Adrenal gland (tissue), 12 donors: Measurements from ENCODE around the gene FAM83B. TPM values are rescaled to one million over a fixed set of nuclear protein-coding genes. Genes with fewer than 3 reads are reported as not detected.

ENCODE experiments used
- DNase-seq, 7 donors: peaks; one replicate each; pipeline ENCODE4 v3.0.0-alpha.2; 2019 to 2020
- H3K27ac ChIP-seq, 5 donors: fragments of 200-600 bp; sonication (generic) in 4 of 5; 1 replicate in 3 of 5; 2 replicates in 2 of 5; pipeline versions ENCODE4 v1.5.1 to v1.8.0; 2016 to 2020; ENCODE audit warnings: mild to moderate bottlenecking in 1 of 5
- H3K27me3 ChIP-seq: fragments of 200-600 bp; 2 replicates; pipeline ENCODE4 v1.8.0; 2021
- H3K36me3 ChIP-seq, 2 donors: fragments of 200-600 bp; replicated peaks in 1 of 2; 1 replicate in 1 of 2; 2 replicates in 1 of 2; pipeline versions ENCODE4 v1.5.1 to v1.8.0; 2018 to 2022
- H3K4me1 ChIP-seq, 2 donors: fragments of 200-600 bp; replicated peaks in 1 of 2; 1 replicate in 1 of 2; 2 replicates in 1 of 2; pipeline versions ENCODE4 v1.5.1 to v1.8.0; 2018 to 2021
- H3K4me3 ChIP-seq, 4 donors: fragments of 200-600 bp; sonication (generic) in 3 of 4; one replicate each; pipeline ENCODE4 v1.5.1; 2016 to 2018
- H3K9me3 ChIP-seq, 3 donors: fragments of 200-600 bp; sonication (generic) in 1 of 3; replicated peaks in 1 of 3; 1 replicate in 2 of 3; 2 replicates in 1 of 3; pipeline versions ENCODE4 v1.5.1 to v1.8.0; 2016 to 2021
- POLR2A ChIP-seq, 2 donors: fragments of 450-650 bp; IDR thresholded peaks; one replicate each; pipeline ENCODE4 v1.6.1; 2017; ENCODE audit warnings: antibody characterized with exemption in 2 of 2, mild to moderate bottlenecking in 2 of 2, moderate library complexity in 1 of 2
- WGBS, 4 donors: extraction: QIAGEN DNeasy Blood & Tissue Kit in 2 of 4; methylation state at CpG; one replicate each; pipeline versions ENCODE4 v1.1.5 to v1.1.7; 2013 to 2017; 5-methylcytosine and 5-hydroxymethylcytosine counted together
- intact Hi-C, 2 donors: fragments of 100-400 bp; cut with DNase I; formaldehyde crosslinking; loops; one replicate each; pipeline versions ENCODE4 v1.14.1 to v1.15.0; 2022 to 2023
- polyA plus RNA-seq, 3 donors: library from polyadenylated mRNA; stranded (reverse); fragments of 200-250 nt in 2 of 3; fragments of 350-450 nt in 1 of 3; fragmentation: Illumina TruSeq in 1 of 3; extraction: RNeasy Lipid Tissue Mini Kit (QIAGEN cat#74804) in 1 of 3; gene quantifications; one replicate each; pipeline ENCODE4 v1.2.3, GENCODE V29; 2013 to 2014
- total RNA-seq, 9 donors: library from RNA; depleted of rRNA in 4 of 9; stranded (reverse); fragments of >200 nt in 4 of 9; fragments of 120-200 nt in 1 of 9; fragmentation: NEBNext Ultra II Directional in 1 of 9; extraction: Animal tissue kit (Norgen Biotek cat#: 25700) in 1 of 9; gene quantifications; one replicate each; pipeline versions ENCODE4 v1.1.0 to v1.2.4, GENCODE V29; 2013 to 2023
- TF ChIP-seq, protein P1 (sequence below), 6 experiments: fragments of 450-650 bp in 4 of 6; fragments of 200-600 bp in 2 of 6; sonication (generic) in 1 of 6; IDR thresholded peaks; 1 replicate in 5 of 6; 2 replicates in 1 of 6; pipeline versions ENCODE4 v1.5.1 to v1.8.0; 2016 to 2021; ENCODE audit warnings: antibody characterized with exemption in 6 of 6, mild to moderate bottlenecking in 2 of 6, moderate library complexity in 1 of 6
- donor health status: healthy with polysubstance abuse.
- donor health status: Bipolar disorder and iron deficiency.
- donor health status: DM: yes; HTN: yes; CAD: no.
- donor health status: DM: no; HTN: no; CAD: no.
- donor health status: DM: no; HTN: no; CAD: no.
- donor health status: DM: yes; HTN: yes; CAD: no.

FAM83B gene
- total and polyA plus RNA-seq, 12 donors, result not detected

DNA sequence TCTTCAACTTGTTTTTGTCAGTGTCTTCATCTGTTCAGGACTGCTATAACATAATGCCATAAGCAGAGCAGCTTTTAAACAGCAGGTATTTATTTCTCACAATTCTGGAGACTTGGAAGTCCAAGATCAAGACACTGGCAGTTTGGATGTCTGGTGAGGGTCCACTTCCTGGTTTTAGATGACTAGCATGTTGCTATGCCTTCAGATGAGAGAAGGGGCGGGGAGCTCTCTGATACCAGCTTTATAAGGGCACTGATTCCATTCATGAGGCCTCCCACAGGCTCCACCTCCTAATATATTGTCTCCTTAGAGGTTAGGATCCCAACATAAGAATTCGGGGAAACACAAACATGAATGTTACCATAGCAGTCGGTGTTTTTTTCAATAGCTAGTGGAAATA lies 52.9 kb downstream of the FAM83B start:
- Histone ChIP-seq H3K4me1 (no peaks in the 10 kb centered on the region), H3K36me3 (no peaks in the 10 kb centered on the region), H3K27me3 (no peaks in the 10 kb centered on the region), H3K4me3 (no peak overlapping the region), H3K27ac (no peak overlapping the region), H3K9me3 (no peaks in the 10 kb centered on the region)
- no peak for DNase-seq
- TF ChIP-seq, protein P1, sequence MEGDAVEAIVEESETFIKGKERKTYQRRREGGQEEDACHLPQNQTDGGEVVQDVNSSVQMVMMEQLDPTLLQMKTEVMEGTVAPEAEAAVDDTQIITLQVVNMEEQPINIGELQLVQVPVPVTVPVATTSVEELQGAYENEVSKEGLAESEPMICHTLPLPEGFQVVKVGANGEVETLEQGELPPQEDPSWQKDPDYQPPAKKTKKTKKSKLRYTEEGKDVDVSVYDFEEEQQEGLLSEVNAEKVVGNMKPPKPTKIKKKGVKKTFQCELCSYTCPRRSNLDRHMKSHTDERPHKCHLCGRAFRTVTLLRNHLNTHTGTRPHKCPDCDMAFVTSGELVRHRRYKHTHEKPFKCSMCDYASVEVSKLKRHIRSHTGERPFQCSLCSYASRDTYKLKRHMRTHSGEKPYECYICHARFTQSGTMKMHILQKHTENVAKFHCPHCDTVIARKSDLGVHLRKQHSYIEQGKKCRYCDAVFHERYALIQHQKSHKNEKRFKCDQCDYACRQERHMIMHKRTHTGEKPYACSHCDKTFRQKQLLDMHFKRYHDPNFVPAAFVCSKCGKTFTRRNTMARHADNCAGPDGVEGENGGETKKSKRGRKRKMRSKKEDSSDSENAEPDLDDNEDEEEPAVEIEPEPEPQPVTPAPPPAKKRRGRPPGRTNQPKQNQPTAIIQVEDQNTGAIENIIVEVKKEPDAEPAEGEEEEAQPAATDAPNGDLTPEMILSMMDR (IDR thresholded peaks at IDR 0.05), result no peak
- no peak for TF ChIP-seq POLR2A (IDR thresholded peaks at IDR 0.05)
- intact Hi-C loops, result no loop called here
- 84 to 89% (median 87%) methylated on average over 3 of the region's 3 CpGs for WGBS, 4 donors

DNA sequence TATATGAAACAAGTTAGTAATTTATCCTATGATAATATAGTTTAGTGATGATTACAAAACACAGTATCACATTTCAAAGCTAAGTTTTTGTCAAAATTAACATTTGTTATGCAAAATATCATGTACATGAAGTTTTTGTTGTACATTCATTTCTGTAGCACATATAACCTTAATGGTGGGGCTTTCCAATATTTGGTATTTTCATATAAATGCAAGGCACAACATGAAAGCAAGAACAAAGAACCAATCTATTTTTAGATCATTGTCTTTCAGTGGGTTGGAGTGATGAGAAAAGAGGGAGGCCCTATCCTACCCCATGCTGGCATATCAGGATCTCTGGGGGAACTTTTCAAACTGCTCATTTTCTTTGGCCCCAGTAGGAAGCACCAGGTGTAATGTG lies 53.4 kb downstream of the FAM83B start:
- Histone ChIP-seq H3K27ac (no peak overlapping the region), H3K27me3 (no peaks in the 10 kb centered on the region), H3K36me3 (no peaks in the 10 kb centered on the region), H3K4me1 (no peaks in the 10 kb centered on the region), H3K9me3 (no peaks in the 10 kb centered on the region), H3K4me3 (no peak overlapping the region)
- TF ChIP-seq POLR2A (IDR thresholded peaks at IDR 0.05), result no peak
- TF ChIP-seq, protein P1 (IDR thresholded peaks at IDR 0.05), result no peak
- DNase-seq, result no peak
- intact Hi-C loops, result no loop called here

DNA sequence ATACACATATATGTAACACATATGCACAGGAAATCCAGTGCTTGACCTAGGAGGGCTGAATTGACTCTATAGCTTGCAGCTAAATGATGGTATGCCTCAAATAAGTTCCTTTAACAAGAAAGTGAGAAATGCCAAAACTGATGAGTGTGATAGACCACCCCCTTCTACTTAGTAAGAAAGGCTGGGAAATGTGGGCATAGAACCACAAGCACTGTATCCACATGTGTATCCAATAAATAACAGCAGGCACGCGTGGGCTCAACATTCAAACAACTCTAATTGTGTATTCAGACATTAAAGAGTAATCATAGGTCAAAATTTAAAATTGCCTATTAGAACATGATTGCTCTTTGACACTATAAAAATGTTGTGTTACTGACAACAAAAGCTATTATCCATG lies 54.1 kb downstream of the FAM83B start:
- Histone ChIP-seq H3K36me3 (no peaks in the 10 kb centered on the region), H3K27ac (no peak overlapping the region), H3K9me3 (no peaks in the 10 kb centered on the region), H3K27me3 (no peaks in the 10 kb centered on the region), H3K4me3 (no peak overlapping the region), H3K4me1 (no peaks in the 10 kb centered on the region)
- intact Hi-C loops, result no loop called here
- no peak for TF ChIP-seq POLR2A (IDR thresholded peaks at IDR 0.05)
- TF ChIP-seq, protein P1 (IDR thresholded peaks at IDR 0.05), result no peak
- 82 to 97% (median 87%) methylated on average over 2 of the region's 2 CpGs for WGBS, 4 donors
- no peak for DNase-seq

DNA sequence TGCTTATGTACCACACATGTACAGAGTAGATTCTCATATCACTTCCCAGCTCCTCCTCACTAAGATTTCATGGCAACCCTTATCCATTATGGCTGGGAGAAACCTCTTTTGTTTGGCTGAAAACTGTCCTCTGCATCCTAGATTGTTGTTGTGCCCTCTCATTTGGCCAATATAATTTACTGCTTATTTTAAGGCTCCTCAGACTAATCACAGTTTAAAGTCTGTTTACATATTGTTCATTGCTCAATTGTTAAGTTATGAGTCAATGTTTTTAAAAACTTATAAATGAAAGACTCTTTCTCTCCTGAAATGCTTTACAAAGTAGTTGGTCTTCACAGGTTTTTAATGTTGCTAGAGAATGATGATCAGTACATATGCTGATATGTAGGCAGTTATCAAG lies 57.3 kb downstream of the FAM83B start:
- H3K27ac ChIP-seq, result no peak overlapping the region
- TF ChIP-seq, protein P1 (IDR thresholded peaks at IDR 0.05), result no peak
- no peak for TF ChIP-seq POLR2A (IDR thresholded peaks at IDR 0.05)
- no peak for DNase-seq
- H3K27me3 ChIP-seq, result no peaks in the 10 kb centered on the region
- intact Hi-C loops, result no loop called here
- H3K36me3 ChIP-seq, result no peaks in the 10 kb centered on the region
- no peaks in the 10 kb centered on the region for H3K4me1 ChIP-seq
- no peak overlapping the region for H3K4me3 ChIP-seq
- no peaks in the 10 kb centered on the region for H3K9me3 ChIP-seq
